Astrocyte (in vitro differentiated cells and primary cell): Measurements from ENCODE around the gene TRAF3IP1. TPM values are rescaled to one million over a fixed set of nuclear protein-coding genes. Genes with fewer than 3 reads are reported as not detected.

Experiments
- DNase-seq: peaks from one replicate; pipeline ENCODE4 v3.0.0-alpha.2; 2010; ENCODE audit warnings: low read depth
- FAIRE-seq: peaks from 2 replicates; lab custom pipeline; 2011; peaks lifted over from hg19 to GRCh38; lab: Jason Lieb, UNC
- H2AFZ ChIP-seq: 2 replicates; pipeline ENCODE4 v1.6.0; 2012; ENCODE audit warnings: low read depth, low read length, inconsistent platforms
- H3K27ac ChIP-seq: 2 replicates; pipeline ENCODE4 v1.5.1; 2011; ENCODE audit warnings: low read depth, low read length, inconsistent platforms
- H3K27me3 ChIP-seq: 2 replicates; pipeline ENCODE4 v1.6.0; 2011; ENCODE audit warnings: low read length, inconsistent platforms; ENCODE audit not compliant: insufficient read depth
- H3K36me3 ChIP-seq: 2 replicates; pipeline ENCODE4 v1.5.1; 2011; ENCODE audit warnings: low read length, inconsistent platforms; ENCODE audit not compliant: insufficient read depth
- H3K4me1 ChIP-seq: 2 replicates; pipeline ENCODE4 v1.5.1; 2011; ENCODE audit warnings: low read length, inconsistent platforms; ENCODE audit not compliant: insufficient read depth
- H3K4me2 ChIP-seq: 2 replicates; pipeline ENCODE4 v1.6.0; 2012; ENCODE audit warnings: low read length, inconsistent platforms
- H3K4me3 ChIP-seq: 2 replicates; pipeline ENCODE4 v1.5.1; 2011; ENCODE audit warnings: low read depth, mild to moderate bottlenecking, low read length, inconsistent platforms; ENCODE audit not compliant: insufficient read depth
- H3K79me2 ChIP-seq: 2 replicates; pipeline ENCODE4 v1.6.0; 2012; ENCODE audit warnings: mild to moderate bottlenecking, low read length, inconsistent platforms; ENCODE audit not compliant: insufficient read depth
- H3K9ac ChIP-seq: 2 replicates; pipeline ENCODE4 v1.6.0; 2012; ENCODE audit warnings: mild to moderate bottlenecking, low read length, inconsistent platforms
- H3K9me3 ChIP-seq: 2 replicates; pipeline ENCODE4 v1.5.1; 2012; ENCODE audit warnings: low read depth, mild to moderate bottlenecking, low read length, inconsistent platforms; ENCODE audit not compliant: insufficient read depth
- H4K20me1 ChIP-seq: 2 replicates; pipeline ENCODE4 v1.6.0; 2012; ENCODE audit warnings: low read length, inconsistent platforms; ENCODE audit not compliant: insufficient read depth
- H3K27ac Mint-ChIP-seq: one replicate; pipeline ENCODE4 v1.8.0; 2021; ENCODE audit warnings: mild to moderate bottlenecking, mixed read lengths; ENCODE audit not compliant: unreplicated experiment
- H3K27me3 Mint-ChIP-seq: one replicate; pipeline ENCODE4 v1.8.0; 2021; ENCODE audit warnings: low read depth, mixed read lengths; ENCODE audit not compliant: unreplicated experiment
- H3K36me3 Mint-ChIP-seq: one replicate; pipeline ENCODE4 v1.8.0; 2021; ENCODE audit warnings: low read depth, mixed read lengths; ENCODE audit not compliant: unreplicated experiment
- H3K4me1 Mint-ChIP-seq: one replicate; pipeline ENCODE4 v1.8.0; 2021; ENCODE audit warnings: low read depth, mixed read lengths; ENCODE audit not compliant: unreplicated experiment
- H3K4me3 Mint-ChIP-seq: one replicate; pipeline ENCODE4 v1.8.0; 2021; ENCODE audit warnings: mild to moderate bottlenecking, moderate library complexity, mixed read lengths; ENCODE audit not compliant: unreplicated experiment
- H3K9me3 Mint-ChIP-seq: one replicate; pipeline ENCODE4 v1.8.0; 2021; ENCODE audit warnings: mild to moderate bottlenecking, mixed read lengths; ENCODE audit not compliant: unreplicated experiment
- CTCF ChIP-seq: IDR thresholded peaks from 2 replicates; pipeline ENCODE4 v1.5.1; 2011; ENCODE audit warnings: low read depth, mild to moderate bottlenecking, inconsistent platforms, low read length, moderate library complexity; ENCODE audit not compliant: insufficient read depth
- EZH2 ChIP-seq: IDR thresholded peaks from 2 replicates; pipeline ENCODE4 v1.6.1; 2012; ENCODE audit warnings: mild to moderate bottlenecking, low read length, inconsistent platforms; ENCODE audit not compliant: insufficient read depth
- total RNA-seq: library from RNA; stranded (reverse); gene quantifications from 2 replicates; pipeline ENCODE4 v1.2.1, GENCODE V29; 2021

TRAF3IP1 gene
- total RNA-seq, 1 donor from 2014 or later, result 19.6 TPM

DNA sequence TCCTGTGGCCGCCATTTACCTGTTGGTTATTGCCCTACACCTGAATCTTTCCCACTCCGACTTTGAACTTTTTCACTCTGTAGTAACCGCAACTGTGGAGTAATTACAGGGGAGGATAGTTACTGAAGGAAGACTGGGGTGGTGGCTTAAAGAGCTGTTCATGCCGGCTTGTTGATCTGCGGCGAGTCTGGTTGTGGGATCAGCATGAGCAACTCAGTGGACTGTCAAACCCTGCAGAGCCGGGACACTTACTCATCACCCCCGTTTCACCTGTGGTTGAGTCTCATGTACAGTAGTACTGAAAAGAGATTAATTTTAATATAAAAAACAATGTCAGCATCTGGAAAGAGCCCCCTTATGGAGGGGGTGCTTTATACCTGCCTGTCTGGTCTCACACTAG lies 108.5 kb downstream of the TRAF3IP1 start:
- H3K4me2 ChIP-seq, result peak overlapping the region; percentile 99
- H3K9me3 Mint-ChIP-seq, result peaks cover 9% of the 10 kb centered on the region
- DNase-seq, result peak; percentile 51

GRCh38 chr2:238430781-238431180 lies 110.5 kb downstream of the TRAF3IP1 start:
- Mint-ChIP-seq H3K4me1 (peaks cover 9% of the 10 kb centered on the region), H3K27ac (no peak overlapping the region), H3K9me3 (peaks cover 9% of the 10 kb centered on the region), H3K36me3 (peaks cover 21% of the 10 kb centered on the region), H3K27me3 (no peaks in the 10 kb centered on the region), H3K4me3 (no peak overlapping the region)
- TF ChIP-seq CTCF (no peak), EZH2 (no peak)
- Histone ChIP-seq H2AFZ (no peak overlapping the region), H3K4me3 (no peak overlapping the region), H4K20me1 (no peaks in the 10 kb centered on the region), H3K9ac (no peak overlapping the region), H3K9me3 (peaks cover 10% of the 10 kb centered on the region), H3K4me1 (peaks cover 47% of the 10 kb centered on the region), H3K27ac (no peak overlapping the region), H3K4me2 (no peak overlapping the region), H3K36me3 (peaks cover 5% of the 10 kb centered on the region), H3K27me3 (no peaks in the 10 kb centered on the region), H3K79me2 (peaks cover 77% of the 10 kb centered on the region)
- no peak for DNase-seq
- no peak for FAIRE-seq

More for the DNA sequence above, 108.5 kb downstream of the TRAF3IP1 start:
- H3K27me3 Mint-ChIP-seq, result no peaks in the 10 kb centered on the region
- peak overlapping the region; percentile 66 for H3K4me3 Mint-ChIP-seq
- no peak overlapping the region for H3K27ac Mint-ChIP-seq
- FAIRE-seq, result no peak
- Histone ChIP-seq H4K20me1 (no peaks in the 10 kb centered on the region), H3K27me3 (no peaks in the 10 kb centered on the region), H3K4me3 (peak overlapping the region; percentile 36), H3K4me1 (peaks cover 49% of the 10 kb centered on the region), H3K9me3 (peaks cover 10% of the 10 kb centered on the region), H3K9ac (peak overlapping the region; percentile 99), H3K79me2 (peaks cover 68% of the 10 kb centered on the region), H3K27ac (peak overlapping the region; percentile 96), H3K36me3 (peaks cover 5% of the 10 kb centered on the region), H2AFZ (no peak overlapping the region)
- TF ChIP-seq EZH2 (no peak), CTCF (no peak)
- peaks cover 9% of the 10 kb centered on the region for H3K4me1 Mint-ChIP-seq
- peaks cover 18% of the 10 kb centered on the region for H3K36me3 Mint-ChIP-seq

DNA sequence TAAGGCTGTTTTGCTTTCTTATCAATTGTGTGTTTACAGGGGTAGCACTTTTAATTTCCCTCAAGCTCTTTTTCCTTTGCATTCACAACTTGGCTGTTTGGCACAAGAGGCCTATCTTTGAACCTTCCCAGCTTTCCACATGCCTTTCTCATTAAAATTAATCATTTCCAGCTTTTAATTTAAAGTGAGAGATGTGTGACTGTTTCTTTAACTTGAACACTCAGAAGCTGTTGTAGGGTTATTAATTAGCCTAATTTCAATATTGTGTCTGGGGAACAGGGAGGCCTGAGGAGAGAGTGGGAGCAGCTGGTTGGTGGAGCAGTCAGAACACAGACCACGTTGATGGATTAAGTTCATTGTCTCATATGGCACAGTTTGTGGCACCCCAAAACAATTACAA lies 111.1 kb downstream of the TRAF3IP1 start:
- no peaks in the 10 kb centered on the region for H3K27me3 ChIP-seq
- H3K4me1 ChIP-seq, result peaks cover 45% of the 10 kb centered on the region
- H2AFZ ChIP-seq, result no peak overlapping the region
- Mint-ChIP-seq H3K9me3 (peaks cover 9% of the 10 kb centered on the region), H3K4me1 (peaks cover 9% of the 10 kb centered on the region), H3K27me3 (no peaks in the 10 kb centered on the region), H3K27ac (no peak overlapping the region), H3K36me3 (peaks cover 22% of the 10 kb centered on the region), H3K4me3 (no peak overlapping the region)
- peak overlapping the region; percentile 16 for H3K27ac ChIP-seq
- FAIRE-seq (no peak), DNase-seq (no peak)
- H3K9ac ChIP-seq, result no peak overlapping the region
- TF ChIP-seq EZH2 (no peak), CTCF (no peak)
- H3K4me2 ChIP-seq, result no peak overlapping the region
- H3K4me3 ChIP-seq, result no peak overlapping the region
- H3K36me3 ChIP-seq, result peaks cover 9% of the 10 kb centered on the region
- H3K79me2 ChIP-seq, result peaks cover 84% of the 10 kb centered on the region
- no peaks in the 10 kb centered on the region for H4K20me1 ChIP-seq
- peaks cover 10% of the 10 kb centered on the region for H3K9me3 ChIP-seq
